Kidney epithelial cell (primary cell): ENCODE data around the gene ARHGAP21. TPM values are rescaled to one million over a fixed set of nuclear protein-coding genes. Genes with fewer than 3 reads are reported as not detected.

Experiments
- DNase-seq: peaks from one replicate; pipeline ENCODE4 v3.0.0-alpha.2; 2010; ENCODE audit warnings: low read depth
- H3K27me3 ChIP-seq: 2 replicates; pipeline ENCODE4 v1.6.0; 2011; ENCODE audit warnings: low read length; ENCODE audit not compliant: control insufficient read depth, insufficient read depth
- H3K36me3 ChIP-seq: 2 replicates; pipeline ENCODE4 v1.5.1; 2011; ENCODE audit warnings: low read length; ENCODE audit not compliant: control insufficient read depth, insufficient read depth
- H3K4me3 ChIP-seq: 2 replicates; pipeline ENCODE4 v1.5.1; 2011; ENCODE audit warnings: low read depth, mild to moderate bottlenecking, control low read depth, low read length
- CTCF ChIP-seq: IDR thresholded peaks from 2 replicates; pipeline ENCODE4 v1.5.1; 2011; ENCODE audit warnings: mild to moderate bottlenecking, moderate library complexity, low read length, control low read depth, inconsistent platforms; ENCODE audit not compliant: insufficient read depth, poor library complexity, severe bottlenecking
- total RNA-seq: library from RNA; depleted of rRNA; stranded (reverse); fragments of >200 nt; gene quantifications from 2 replicates; pipeline ENCODE4 v1.2.3, GENCODE V29; 2015

Gene ARHGAP21
- total RNA-seq, 1 donor from 2014 or later, result 71.8 TPM

GRCh38 chr10:24724381-24725228 is 918 bp upstream of the ARHGAP21 start:
- Histone ChIP-seq H3K36me3 (no peaks in the 10 kb centered on the region), H3K4me3 (peak overlapping the region; percentile 51), H3K27me3 (no peaks in the 10 kb centered on the region)
- DNase-seq, result peak; percentile 85
- no peak for TF ChIP-seq CTCF

- H3K27me3 ChIP-seq, result no peaks in the 10 kb centered on the region
- no peaks in the 10 kb centered on the region for H3K36me3 ChIP-seq
- peak overlapping the region; percentile 83 for H3K4me3 ChIP-seq
- TF ChIP-seq CTCF, result no peak
- no peak for DNase-seq
These were observed 300 bp downstream of the ARHGAP21 start for GRCh38 chr10:24723386-24723787.

- DNase-seq, result no peak
- no peaks in the 10 kb centered on the region for H3K36me3 ChIP-seq
- H3K4me3 ChIP-seq, result peak overlapping the region; percentile 83
- no peaks in the 10 kb centered on the region for H3K27me3 ChIP-seq
- no peak for TF ChIP-seq CTCF
These were observed 856 bp downstream of the ARHGAP21 start for GRCh38 chr10:24722676-24723385.

GRCh38 chr10:24722131-24722675 is 1.5 kb downstream of the ARHGAP21 start:
- Histone ChIP-seq H3K27me3 (no peaks in the 10 kb centered on the region), H3K4me3 (peak overlapping the region; percentile 83), H3K36me3 (no peaks in the 10 kb centered on the region)
- no peak for TF ChIP-seq CTCF
- no peak for DNase-seq

GRCh38 chr10:24721229-24722106 is 2.2 kb downstream of the ARHGAP21 start:
- Histone ChIP-seq H3K4me3 (peak overlapping the region; percentile 83), H3K36me3 (no peaks in the 10 kb centered on the region), H3K27me3 (no peaks in the 10 kb centered on the region)
- TF ChIP-seq CTCF, result no peak
- DNase-seq, result no peak
